Measurements from ENCODE around the gene GJB4.
"Not testable (repeated sequence)": the region's sequence is repeated elsewhere in the genome, so short reads cannot be mapped to it uniquely, and the experiment has no call there.

Gene GJB4

GRCh38 chr1:34759503-34760357, at the start of gene GJB4:
TSS of gene GJB4 (plus strand) at chr1:34759740. CDS start at chr1:34761255, 1,515 bp downstream.
- no peak for DNase-seq (ENCODE audit: low read depth)

- no peak for DNase-seq (ENCODE audit: low read depth)
Measured at GRCh38 chr1:34710812-34711211, 48.7 kb upstream of the GJB4 start.

- DNase-seq (ENCODE audit: low read depth): no peak
Measured at GRCh38 chr1:34711485-34711884, 48.1 kb upstream of the GJB4 start.

GRCh38 chr1:34712007-34712688, 47.4 kb upstream of the GJB4 start:
- no peak for DNase-seq (ENCODE audit: low read depth)

GRCh38 chr1:34713443-34713842, 46.1 kb upstream of the GJB4 start:
- no peak for DNase-seq (ENCODE audit: low read depth)

GRCh38 chr1:34714386-34714785, 45.2 kb upstream of the GJB4 start:
- DNase-seq (ENCODE audit: low read depth): no peak

- DNase-seq (ENCODE audit: low read depth): no peak
Measured at GRCh38 chr1:34715139-34715538, 44.4 kb upstream of the GJB4 start.

GRCh38 chr1:34721241-34721640, 38.3 kb upstream of the GJB4 start:
- DNase-seq (ENCODE audit: low read depth): no peak

- no peak for DNase-seq (ENCODE audit: low read depth)
Measured at GRCh38 chr1:34721646-34722355, 37.7 kb upstream of the GJB4 start.

- no peak for DNase-seq (ENCODE audit: low read depth)
Measured at GRCh38 chr1:34726861-34727260, 32.7 kb upstream of the GJB4 start.

- no peak for DNase-seq (ENCODE audit: low read depth)
Measured at GRCh38 chr1:34730485-34730884, 29.1 kb upstream of the GJB4 start.

GRCh38 chr1:34732831-34733230, 26.7 kb upstream of the GJB4 start:
- DNase-seq (ENCODE audit: low read depth): not testable (repeated sequence)

GRCh38 chr1:34736692-34737091, 22.8 kb upstream of the GJB4 start:
- no peak for DNase-seq (ENCODE audit: low read depth)

GRCh38 chr1:34737236-34737635, 22.3 kb upstream of the GJB4 start:
- DNase-seq (ENCODE audit: low read depth): not testable (repeated sequence)

GRCh38 chr1:34739613-34740012, 19.9 kb upstream of the GJB4 start:
- no peak for DNase-seq (ENCODE audit: low read depth)

GRCh38 chr1:34740161-34740868, 19.2 kb upstream of the GJB4 start:
- DNase-seq (ENCODE audit: low read depth): no peak

- DNase-seq (ENCODE audit: low read depth): peak; percentile 70
Measured at GRCh38 chr1:34742667-34743270, 16.8 kb upstream of the GJB4 start.

- DNase-seq (ENCODE audit: low read depth): no peak
Measured at GRCh38 chr1:34743775-34744174, 15.8 kb upstream of the GJB4 start.

GRCh38 chr1:34744851-34745250, 14.7 kb upstream of the GJB4 start:
- no peak for DNase-seq (ENCODE audit: low read depth)

GRCh38 chr1:34745666-34746065, 13.9 kb upstream of the GJB4 start:
- no peak for DNase-seq (ENCODE audit: low read depth)

GRCh38 chr1:34746101-34746500, 13.4 kb upstream of the GJB4 start:
- no peak for DNase-seq (ENCODE audit: low read depth)

All from CMK (cell line).